HepG2 (cell line): ENCODE results near the gene XDH. TPM values are rescaled to one million over a fixed set of nuclear protein-coding genes. Genes with fewer than 3 reads are reported as not detected.

Source experiments
- ATAC-seq: fragments of 200-7000 bp; cut with Tn5 transposase; 3 replicates; pipeline ENCODE4 v1.9.1; 2020; ENCODE audit warnings: mild to moderate bottlenecking, moderate library complexity
- BruUV-seq: library from RNA; stranded (reverse); fragments of 400-500 nt; replicated peaks from 2 replicates; lab custom pipeline; 2021; lab: Mats Ljungman, UMichigan
- CTCF ChIA-PET: fragments of 300-600 bp; formaldehyde crosslinking; extraction: SDS; loops from one replicate; lab custom pipeline; 2021; ENCODE audit warnings: low total read pairs, inconsistent platforms, low intra/inter-chr PET ratio; lab: Yijun Ruan, JAX
- POLR2A ChIA-PET: fragments of 350-600 bp; sonication (Branson Sonifier 250); formaldehyde crosslinking; loops from one replicate; lab custom pipeline; 2020; ENCODE audit warnings: antibody characterized with exemption, inconsistent platforms; lab: Yijun Ruan, JAX
- DNase-seq: peaks from one replicate; pipeline ENCODE4 v3.0.0-alpha.2; 2015; ENCODE audit warnings: low spot score
- FAIRE-seq: peaks from 3 replicates; lab custom pipeline; 2011; peaks lifted over from hg19 to GRCh38; lab: Jason Lieb, UNC
- H2AFZ ChIP-seq: one replicate; pipeline ENCODE4 v1.6.1; 2011; ENCODE audit warnings: low read length, inconsistent platforms
- H3K27ac ChIP-seq: fragments of 300-600 bp; 3 replicates; pipeline ENCODE4 v1.8.0; 2011; ENCODE audit warnings: mixed run types, mild to moderate bottlenecking, mixed read lengths, low read length, inconsistent platforms; ENCODE audit not compliant: insufficient read depth; ENCODE audit errors: extremely low read length
- H3K27me3 ChIP-seq, 2 experiments: fragments of 200-600 bp in 1 of 2; 2 replicates in 1 of 2; 3 replicates in 1 of 2; pipeline versions ENCODE4 v1.6.0 to v1.8.0; 2011; ENCODE audit warnings: low read length in 2 of 2, mild to moderate bottlenecking in 2 of 2, moderate library complexity in 2 of 2, inconsistent platforms in 1 of 2; ENCODE audit not compliant: insufficient read depth in 2 of 2, control insufficient read depth in 1 of 2
- H3K36me3 ChIP-seq, 2 experiments: fragments of 200-600 bp in 1 of 2; replicated peaks in 1 of 2; 2 replicates in 1 of 2; 3 replicates in 1 of 2; pipeline versions ENCODE4 v1.5.1 to v1.8.0; 2011; ENCODE audit warnings: low read length in 2 of 2, inconsistent platforms in 1 of 2; ENCODE audit not compliant: insufficient read depth in 2 of 2, control insufficient read depth in 1 of 2
- H3K4me1 ChIP-seq: 2 replicates; pipeline ENCODE4 v1.5.1; 2012; ENCODE audit warnings: low read length, inconsistent platforms; ENCODE audit not compliant: insufficient read depth
- H3K4me2 ChIP-seq: 2 replicates; pipeline ENCODE4 v1.6.0; 2011; ENCODE audit warnings: low read depth, low read length, inconsistent platforms
- H3K4me3 ChIP-seq, 3 experiments: fragments of 200-600 bp in 1 of 3; sonication (generic), shearing (Covaris generic) in 1 of 3; replicated peaks in 1 of 3; 2 replicates each; pipeline ENCODE4 v1.5.1; 2011 to 2016; ENCODE audit warnings: low read length in 3 of 3, inconsistent platforms in 2 of 3, low read depth in 2 of 3, mild to moderate bottlenecking in 2 of 3, control low read depth in 1 of 3, mixed read lengths in 1 of 3; ENCODE audit not compliant: insufficient read depth in 1 of 3
- H3K79me2 ChIP-seq: one replicate; pipeline ENCODE4 v1.6.1; 2011; ENCODE audit warnings: low read length, inconsistent platforms; ENCODE audit not compliant: insufficient read depth
- H3K9ac ChIP-seq: 2 replicates; pipeline ENCODE4 v1.6.0; 2011; ENCODE audit warnings: mild to moderate bottlenecking, low read depth, low read length, inconsistent platforms; ENCODE audit not compliant: insufficient read depth
- H3K9me3 ChIP-seq: 2 replicates; pipeline ENCODE4 v1.5.1; 2012; ENCODE audit warnings: mild to moderate bottlenecking, low read length
- H4K20me1 ChIP-seq: 2 replicates; pipeline ENCODE4 v1.6.0; 2011; ENCODE audit warnings: inconsistent platforms, mild to moderate bottlenecking, low read length, moderate library complexity; ENCODE audit not compliant: insufficient read depth
- ATRX ChIP-seq: sonication (generic); formaldehyde crosslinking; IDR thresholded peaks from 2 replicates; pipeline ENCODE4 v1.4.0; 2020; ENCODE audit warnings: missing genetic modification reagents, borderline replicate concordance
- CREB1 ChIP-seq, 2 experiments: fragments of 450-650 bp in 1 of 2; IDR thresholded peaks; 2 replicates each; pipeline ENCODE4 v1.6.1; 2016 to 2017; ENCODE audit warnings: control low read depth in 1 of 2, mild to moderate bottlenecking in 1 of 2, missing compliant biosample characterization in 1 of 2, missing genetic modification characterization in 1 of 2
- MXI1 ChIP-seq: IDR thresholded peaks from 3 replicates; pipeline ENCODE4 v1.6.1; 2012; ENCODE audit warnings: low read depth, low read length, inconsistent platforms, borderline replicate concordance
- NR2C2 ChIP-seq: sonication (generic); formaldehyde crosslinking; IDR thresholded peaks from 2 replicates; pipeline ENCODE4 v1.4.0; 2020; ENCODE audit warnings: missing genetic modification reagents, mild to moderate bottlenecking, moderate library complexity, borderline replicate concordance
- PPARG ChIP-seq: conservative IDR thresholded peaks from 2 replicates; pipeline ENCODE4 v1.6.1; 2016; ENCODE audit warnings: missing biosample characterization, missing genetic modification reagents
- ZBTB33 ChIP-seq: sonication (generic); formaldehyde crosslinking; IDR thresholded peaks from 2 replicates; pipeline ENCODE4 v1.4.0; 2020; ENCODE audit warnings: missing genetic modification reagents
- WGBS: methylation state at CpG from one replicate; pipeline ENCODE4 v1.1.6; 2017; ENCODE audit warnings: low lambda C conversion rate; 5-methylcytosine and 5-hydroxymethylcytosine counted together
- in situ Hi-C: cut with HindIII; loops from 2 replicates; pipeline ENCODE4 v1.10.0; 2017; ENCODE audit warnings: low pct_unique_long_range_greater_than_20kb; ENCODE audit not compliant: extremely low pct_ligation_motif_present
- intact Hi-C: fragments of 100-400 bp; cut with micrococcal nuclease; formaldehyde crosslinking; loops from one replicate; pipeline ENCODE4 v1.10.0; 2022; ENCODE audit not compliant: unreplicated experiment
- polyA plus RNA-seq, 8 experiments: library from polyadenylated mRNA; depleted of rRNA in 3 of 8; stranded (reverse) in 7 of 8; unstranded in 1 of 8; fragments of >200 nt; fragmentation: Illumina TruSeq in 4 of 8; extraction: Trizol in 4 of 8; gene quantifications; 2 replicates each; pipeline versions ENCODE4 v1.2.1 to v1.2.3, GENCODE V29; 2011 to 2016; ENCODE audit warnings: low read depth in 4 of 8, missing spikeins in 1 of 8, mixed read lengths in 1 of 8; ENCODE audit not compliant: insufficient read depth in 1 of 8
- total RNA-seq, 5 experiments: library from RNA; depleted of rRNA; stranded (reverse); fragments of >200 nt; fragmentation: Illumina TruSeq; extraction: Trizol; gene quantifications; 2 replicates each; pipeline ENCODE4 v1.2.3, GENCODE V29; 2016; ENCODE audit warnings: low read depth in 1 of 5
- TF ChIP-seq, protein P1 (sequence below): sonication (generic); formaldehyde crosslinking; IDR thresholded peaks from 2 replicates; pipeline ENCODE4 v1.4.0; 2020; ENCODE audit warnings: mild to moderate bottlenecking, missing genetic modification reagents

The XDH gene
- total and polyA plus RNA-seq, 2 of the 13 experiments (the other 11 are each of a cell fraction or from before 2014, with no cell fraction given): not detected

DNA sequence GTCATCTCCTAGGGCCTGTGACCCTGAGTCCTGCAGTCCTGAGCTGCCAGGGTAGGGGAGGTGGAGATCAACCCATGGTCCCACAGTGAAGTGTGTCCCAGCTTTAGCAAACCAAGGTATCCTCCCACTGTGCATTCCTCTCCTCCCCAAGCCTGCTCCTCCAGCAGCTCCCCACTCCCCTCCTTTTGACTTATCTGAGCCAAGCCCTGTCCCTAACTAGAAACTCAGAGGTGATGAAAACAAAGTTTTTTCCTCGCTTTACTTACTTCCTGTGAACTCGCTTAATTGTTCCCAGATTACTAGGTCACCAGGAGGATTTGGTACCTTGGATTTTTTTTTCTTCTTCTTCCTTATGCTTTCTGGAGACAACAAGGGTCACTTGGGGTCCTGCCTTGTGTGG is 99.8 kb downstream of the XDH start (continued):
- TF ChIP-seq ZBTB33 (no peak), MXI1 (no peak), NR2C2 (CRISPR knock-in tag) (no peak), ATRX (CRISPR knock-in tag) (no peak), PPARG (CRISPR knock-in tag) (no peak)

DNA sequence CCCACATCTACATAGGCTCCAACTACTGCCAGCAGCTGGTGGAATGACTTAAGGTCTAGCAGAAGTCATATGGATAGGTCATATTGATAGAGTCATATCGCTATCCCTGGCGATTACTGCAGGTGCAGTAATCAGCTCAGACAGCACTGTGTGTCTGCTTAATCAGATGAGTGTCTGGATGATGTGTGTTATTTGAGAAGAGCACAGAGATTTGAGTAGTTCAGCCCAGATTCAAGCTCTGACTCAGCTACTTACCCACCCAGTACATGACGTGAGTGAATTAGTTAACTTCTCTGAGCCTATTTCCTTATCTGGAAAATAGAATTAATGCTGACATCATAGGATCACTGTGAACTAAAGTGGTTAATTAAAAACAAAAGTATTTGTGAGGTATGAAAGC is 101.6 kb downstream of the XDH start:
- in situ Hi-C loops (no loop called here), intact Hi-C loops (no loop called here)
- ATAC-seq (no peak), FAIRE-seq (no peak), DNase-seq (no peak)
- Histone ChIP-seq H2AFZ (no peak overlapping the region), H3K9me3 (no peaks in the 10 kb centered on the region), H3K4me2 (no peak overlapping the region), H3K9ac (no peak overlapping the region), H4K20me1 (no peaks in the 10 kb centered on the region), H3K36me3 (no peaks in the 10 kb centered on the region), H3K4me1 (no peaks in the 10 kb centered on the region), H3K27ac (no peak overlapping the region), H3K4me3 (no peak overlapping the region), H3K79me2 (no peaks in the 10 kb centered on the region), H3K27me3 (peaks cover 0 to 4% of the 10 kb centered on the region in 2 experiments; a peak in 1 of 5 replicates)
- ChIA-PET CTCF (no interaction called here), POLR2A (no interaction called here)
- 13% methylated on average over 3 of the region's 3 CpGs for WGBS
- TF ChIP-seq, protein P1, sequence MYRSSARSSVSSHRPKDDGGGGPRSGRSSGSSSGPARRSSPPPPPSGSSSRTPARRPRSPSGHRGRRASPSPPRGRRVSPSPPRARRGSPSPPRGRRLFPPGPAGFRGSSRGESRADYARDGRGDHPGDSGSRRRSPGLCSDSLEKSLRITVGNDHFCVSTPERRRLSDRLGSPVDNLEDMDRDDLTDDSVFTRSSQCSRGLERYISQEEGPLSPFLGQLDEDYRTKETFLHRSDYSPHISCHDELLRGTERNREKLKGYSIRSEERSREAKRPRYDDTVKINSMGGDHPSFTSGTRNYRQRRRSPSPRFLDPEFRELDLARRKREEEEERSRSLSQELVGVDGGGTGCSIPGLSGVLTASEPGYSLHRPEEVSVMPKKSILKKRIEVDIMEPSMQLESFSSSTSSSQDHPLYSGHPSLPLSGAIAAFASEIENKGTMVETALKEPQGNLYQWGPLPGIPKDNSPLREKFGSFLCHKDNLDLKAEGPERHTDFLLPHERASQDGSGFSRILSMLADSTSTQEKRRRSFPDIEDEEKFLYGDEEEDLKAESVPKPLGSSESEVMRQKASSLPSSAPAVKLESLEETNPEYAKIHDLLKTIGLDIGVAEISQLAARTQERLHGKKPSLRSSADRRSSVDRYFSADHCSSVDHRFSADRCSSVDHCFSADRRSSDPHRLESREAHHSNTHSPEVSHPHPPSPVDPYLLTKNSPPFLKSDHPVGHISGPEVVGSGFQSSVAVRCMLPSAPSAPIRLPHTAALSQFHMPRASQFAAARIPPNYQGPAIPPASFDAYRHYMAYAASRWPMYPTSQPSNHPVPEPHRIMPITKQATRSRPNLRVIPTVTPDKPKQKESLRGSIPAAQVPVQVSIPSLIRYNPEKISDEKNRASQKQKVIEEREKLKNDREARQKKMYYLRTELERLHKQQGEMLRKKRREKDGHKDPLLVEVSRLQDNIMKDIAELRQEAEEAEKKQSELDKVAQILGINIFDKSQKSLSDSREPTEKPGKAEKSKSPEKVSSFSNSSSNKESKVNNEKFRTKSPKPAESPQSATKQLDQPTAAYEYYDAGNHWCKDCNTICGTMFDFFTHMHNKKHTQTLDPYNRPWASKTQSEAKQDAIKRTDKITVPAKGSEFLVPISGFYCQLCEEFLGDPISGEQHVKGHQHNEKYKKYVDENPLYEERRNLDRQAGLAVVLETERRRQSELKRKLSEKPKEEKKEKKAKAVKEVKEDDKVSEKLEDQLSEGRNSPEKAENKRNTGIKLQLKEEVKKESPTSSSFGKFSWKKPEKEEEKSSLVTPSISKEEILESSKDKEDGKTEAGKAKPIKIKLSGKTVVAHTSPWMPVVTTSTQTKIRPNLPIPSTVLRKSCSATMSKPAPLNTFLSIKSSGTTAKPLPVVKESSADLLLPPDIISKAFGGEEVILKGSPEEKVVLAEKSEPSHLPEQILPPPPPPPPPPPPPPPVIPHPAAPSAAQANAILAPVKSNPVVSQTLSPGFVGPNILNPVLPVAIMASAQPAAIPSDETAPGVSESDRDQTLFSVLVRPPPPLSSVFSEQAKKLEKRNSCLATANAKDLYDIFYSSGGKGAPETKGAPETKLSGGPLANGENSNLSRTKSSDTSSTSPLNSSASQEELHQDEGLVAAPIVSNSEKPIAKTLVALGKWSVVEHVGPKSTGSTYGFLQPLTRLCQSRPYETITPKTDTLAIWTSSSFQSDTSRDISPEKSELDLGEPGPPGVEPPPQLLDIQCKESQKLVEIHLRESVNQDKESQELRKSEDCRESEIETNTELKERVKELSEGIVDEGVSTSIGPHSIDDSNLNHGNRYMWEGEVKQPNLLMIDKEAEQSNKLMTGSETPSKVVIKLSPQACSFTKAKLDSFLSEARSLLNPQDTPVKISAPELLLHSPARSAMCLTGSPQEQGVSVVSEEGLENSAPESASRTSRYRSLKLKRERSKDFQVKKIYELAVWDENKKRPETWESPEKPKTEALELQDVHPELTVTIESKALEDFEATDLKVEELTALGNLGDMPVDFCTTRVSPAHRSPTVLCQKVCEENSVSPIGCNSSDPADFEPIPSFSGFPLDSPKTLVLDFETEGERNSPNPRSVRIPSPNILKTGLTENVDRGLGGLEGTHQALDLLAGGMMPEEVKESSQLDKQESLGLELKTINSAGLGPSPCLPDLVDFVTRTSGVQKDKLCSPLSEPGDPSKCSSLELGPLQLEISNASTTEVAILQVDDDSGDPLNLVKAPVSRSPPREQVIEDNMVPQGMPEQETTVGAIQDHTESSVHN (CRISPR knock-in tag): no peak
- 0 out of 2 replicates have a peak, but pooled peaks have one; percentile 14 for TF ChIP-seq CREB1 (IDR thresholded peaks at IDR 0.05)
- TF ChIP-seq CREB1 (CRISPR knock-in tag; IDR thresholded peaks at IDR 0.05): no peak
- BruUV-seq: no TSS peak
